22Rv1 (cell line): ENCODE data around the gene THAP4.

Experiments used
- ZFX ChIP-seq: fragments of 450-650 bp; IDR thresholded peaks from 2 replicates; pipeline ENCODE4 v1.6.1; 2017; ENCODE audit warnings: antibody characterized with exemption, borderline replicate concordance
- TF ChIP-seq, protein P1 (sequence below): fragments of 450-650 bp; IDR thresholded peaks from 2 replicates; pipeline ENCODE4 v1.5.1; 2017; ENCODE audit warnings: mild to moderate bottlenecking

DNA sequence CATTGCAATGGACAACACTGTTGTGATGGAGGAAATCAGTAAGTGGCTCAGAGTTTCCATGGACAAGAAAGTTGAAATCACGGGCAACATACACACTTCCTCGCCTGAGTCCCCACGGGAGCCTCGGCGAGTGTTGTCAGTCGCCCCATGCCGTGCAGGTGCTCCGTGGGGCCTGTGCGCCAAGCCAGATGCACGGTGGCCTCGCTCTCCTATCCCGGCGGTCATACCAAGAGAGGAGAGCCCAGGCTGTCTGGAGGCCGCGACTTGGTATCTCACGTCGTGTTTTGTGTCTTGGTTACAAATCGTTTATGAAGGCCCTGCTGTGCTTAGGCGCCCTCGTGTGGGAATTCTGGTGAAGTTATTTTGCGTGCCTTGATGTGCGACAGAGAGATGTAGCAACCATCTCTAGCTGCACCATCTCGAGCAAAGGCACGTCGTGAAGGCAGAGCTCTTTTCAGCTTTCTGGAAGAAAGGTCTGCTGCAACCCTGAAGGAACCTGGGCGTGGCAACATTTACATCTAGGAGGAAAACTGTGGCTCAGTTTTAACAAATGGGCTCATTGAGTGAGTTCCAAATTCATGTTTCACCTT, 22.3 kb upstream of the THAP4 start:
- TF ChIP-seq ZFX, result no peak
- TF ChIP-seq, protein P1, sequence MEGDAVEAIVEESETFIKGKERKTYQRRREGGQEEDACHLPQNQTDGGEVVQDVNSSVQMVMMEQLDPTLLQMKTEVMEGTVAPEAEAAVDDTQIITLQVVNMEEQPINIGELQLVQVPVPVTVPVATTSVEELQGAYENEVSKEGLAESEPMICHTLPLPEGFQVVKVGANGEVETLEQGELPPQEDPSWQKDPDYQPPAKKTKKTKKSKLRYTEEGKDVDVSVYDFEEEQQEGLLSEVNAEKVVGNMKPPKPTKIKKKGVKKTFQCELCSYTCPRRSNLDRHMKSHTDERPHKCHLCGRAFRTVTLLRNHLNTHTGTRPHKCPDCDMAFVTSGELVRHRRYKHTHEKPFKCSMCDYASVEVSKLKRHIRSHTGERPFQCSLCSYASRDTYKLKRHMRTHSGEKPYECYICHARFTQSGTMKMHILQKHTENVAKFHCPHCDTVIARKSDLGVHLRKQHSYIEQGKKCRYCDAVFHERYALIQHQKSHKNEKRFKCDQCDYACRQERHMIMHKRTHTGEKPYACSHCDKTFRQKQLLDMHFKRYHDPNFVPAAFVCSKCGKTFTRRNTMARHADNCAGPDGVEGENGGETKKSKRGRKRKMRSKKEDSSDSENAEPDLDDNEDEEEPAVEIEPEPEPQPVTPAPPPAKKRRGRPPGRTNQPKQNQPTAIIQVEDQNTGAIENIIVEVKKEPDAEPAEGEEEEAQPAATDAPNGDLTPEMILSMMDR, result peak; percentile 85
